Dendritic cell treated with granulocyte-macrophage colony-stimulating factor and Interleukin-4, amounts not matched to agents 40 ng/mL and 50 ng/mL, for 4 days (primary cell): Measurements from ENCODE around the gene CAMK2G.
"Not testable (repeated sequence)": the region's sequence is repeated elsewhere in the genome, so short reads cannot be mapped to it uniquely, and the experiment has no call there.

ENCODE experiments used
- H3K27ac Mint-ChIP-seq: one replicate; pipeline ENCODE4 v1.8.0; 2022; ENCODE audit warnings: mild to moderate bottlenecking, mixed read lengths
- H3K27me3 Mint-ChIP-seq: one replicate; pipeline ENCODE4 v1.8.0; 2022; ENCODE audit warnings: mild to moderate bottlenecking, mixed read lengths
- H3K36me3 Mint-ChIP-seq: one replicate; pipeline ENCODE4 v1.8.0; 2022; ENCODE audit warnings: low read depth, mixed read lengths
- H3K4me1 Mint-ChIP-seq: one replicate; pipeline ENCODE4 v1.8.0; 2022; ENCODE audit warnings: low read depth, mixed read lengths
- H3K4me3 Mint-ChIP-seq: one replicate; pipeline ENCODE4 v1.8.0; 2022; ENCODE audit warnings: mild to moderate bottlenecking, moderate library complexity, mixed read lengths
- H3K9me3 Mint-ChIP-seq: one replicate; pipeline ENCODE4 v1.8.0; 2022; ENCODE audit warnings: mixed read lengths
- intact Hi-C: fragments of 100-400 bp; cut with micrococcal nuclease; formaldehyde crosslinking; loops from one replicate; pipeline ENCODE4 v1.15.0; 2022

CAMK2G gene

DNA sequence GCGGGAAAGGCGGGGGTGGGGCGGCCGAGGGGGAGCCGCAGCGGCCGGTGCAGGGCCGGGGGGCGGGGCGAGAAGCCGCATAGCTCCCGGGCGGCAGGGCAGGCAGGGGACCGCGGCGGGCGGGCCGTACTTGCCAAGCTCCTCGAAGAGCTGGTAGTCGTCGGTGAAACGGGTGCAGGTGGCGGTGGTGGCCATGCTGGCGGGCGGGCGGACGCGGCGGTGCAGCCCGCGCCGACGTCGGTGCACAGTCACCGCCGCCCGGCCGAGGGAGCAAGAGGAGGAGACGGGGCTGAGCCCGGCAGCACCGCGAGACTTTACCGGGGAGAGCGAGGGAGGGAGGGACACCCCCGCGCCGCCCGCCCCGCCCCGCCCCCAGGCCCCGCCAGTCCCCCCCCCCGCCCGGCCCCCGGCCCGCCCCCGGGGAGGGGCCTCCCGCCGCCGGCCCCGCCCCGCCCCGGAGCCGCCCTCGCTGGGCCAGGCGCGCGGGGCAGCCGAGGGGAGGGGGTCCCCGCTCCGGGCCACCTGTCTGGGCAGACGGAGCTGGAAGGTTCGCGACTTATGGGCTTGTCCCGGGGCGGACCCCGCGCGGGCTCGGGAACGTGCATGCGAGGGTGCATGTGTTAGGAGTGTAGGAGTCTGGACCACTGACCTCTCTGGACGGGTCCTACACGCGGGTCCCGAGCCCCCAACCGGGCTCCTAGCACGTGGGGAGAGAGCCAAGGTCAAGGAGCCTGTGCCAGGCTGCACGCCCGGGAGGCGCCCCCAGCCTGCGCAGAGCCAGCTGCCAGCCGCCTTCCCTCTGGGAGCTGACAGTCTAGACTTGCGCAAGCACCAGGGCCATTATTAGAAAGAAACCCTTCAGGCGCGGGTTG is at the start of gene CAMK2G:
Gene CAMK2G (minus strand): TSS at position 289 of the 872 bp plus-strand sequence. CDS start 94 bp downstream, at position 195.
- Mint-ChIP-seq H3K27ac (peak within 1 kb of the TSS; percentile 69), H3K27me3 (peaks cover 1% of the 10 kb centered on the region), H3K4me1 (peaks cover 48% of the 10 kb centered on the region), H3K4me3 (peak within 1 kb of the TSS; percentile 77), H3K9me3 (no peaks in the 10 kb centered on the region), H3K36me3 (peaks cover 34% of the 10 kb centered on the region)
- intact Hi-C loops: loop anchor here (2.0 kb wide), 1 partner anchor 90 kb away; the partner anchor contains the start of gene ZSWIM8

DNA sequence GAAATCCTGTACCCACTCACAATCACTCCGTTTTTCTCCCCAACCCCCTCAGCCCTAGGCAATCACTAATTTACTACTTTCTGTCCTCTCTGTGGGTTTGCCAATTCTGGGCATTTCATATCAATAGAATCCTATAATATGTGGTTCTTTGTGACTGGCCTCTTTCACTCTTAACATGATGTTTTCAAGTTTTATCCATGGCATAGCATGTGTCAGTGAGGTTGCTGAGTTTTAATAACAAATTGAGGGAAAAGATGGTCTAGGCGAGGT is 48.4 kb upstream of the CAMK2G start:
- no peak overlapping the region for H3K4me3 Mint-ChIP-seq
- peaks cover 6% of the 10 kb centered on the region for H3K36me3 Mint-ChIP-seq
- intact Hi-C loops: no loop called here
- no peaks in the 10 kb centered on the region for H3K27me3 Mint-ChIP-seq
- peaks cover 11% of the 10 kb centered on the region for H3K9me3 Mint-ChIP-seq
- no peak overlapping the region for H3K27ac Mint-ChIP-seq
- H3K4me1 Mint-ChIP-seq: peaks cover 37% of the 10 kb centered on the region

DNA sequence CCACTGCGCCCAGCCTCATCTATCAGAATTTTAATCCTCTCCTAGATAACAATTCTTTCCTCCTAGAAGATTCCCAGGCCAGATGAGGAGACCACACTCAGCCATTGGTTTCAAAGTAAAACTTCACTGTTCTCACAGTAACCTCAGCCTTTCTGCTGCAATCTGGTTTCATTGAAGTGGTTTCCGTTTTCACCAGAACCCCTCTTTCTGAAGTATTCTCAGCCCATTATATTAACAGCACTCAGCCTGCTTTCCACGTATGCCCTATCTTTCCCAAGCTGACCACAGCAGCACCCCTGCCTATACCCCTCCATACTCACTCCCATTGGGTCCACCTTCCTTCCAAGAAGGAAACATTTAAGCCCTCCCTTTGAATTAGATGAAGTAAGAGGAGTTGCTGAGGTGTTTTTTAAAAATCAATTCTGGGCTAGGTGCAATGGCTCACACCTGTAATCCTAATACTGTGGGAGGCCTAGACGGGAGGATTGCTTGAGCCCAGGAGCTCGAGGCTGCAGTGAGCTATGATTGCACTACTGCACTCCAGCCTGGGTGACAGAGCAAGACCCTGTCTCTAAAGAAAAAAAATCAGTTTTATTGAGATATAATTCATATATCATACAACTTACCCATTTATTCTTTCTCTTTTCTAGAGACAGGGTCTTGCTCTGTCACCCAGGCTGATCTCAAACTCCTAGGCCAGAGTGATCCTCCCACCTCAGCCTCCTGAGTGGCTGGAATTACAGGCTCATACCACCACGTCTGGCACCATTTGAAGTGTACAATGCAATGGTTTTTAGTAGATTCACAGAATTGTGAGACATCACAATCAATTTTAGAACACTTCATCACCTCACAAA is 47.9 kb upstream of the CAMK2G start:
- Mint-ChIP-seq H3K4me1 (peaks cover 34% of the 10 kb centered on the region), H3K27me3 (no peaks in the 10 kb centered on the region), H3K4me3 (no peak overlapping the region), H3K9me3 (peaks cover 14% of the 10 kb centered on the region), H3K27ac (no peak overlapping the region), H3K36me3 (peaks cover 12% of the 10 kb centered on the region)
- intact Hi-C loops: no loop called here

DNA sequence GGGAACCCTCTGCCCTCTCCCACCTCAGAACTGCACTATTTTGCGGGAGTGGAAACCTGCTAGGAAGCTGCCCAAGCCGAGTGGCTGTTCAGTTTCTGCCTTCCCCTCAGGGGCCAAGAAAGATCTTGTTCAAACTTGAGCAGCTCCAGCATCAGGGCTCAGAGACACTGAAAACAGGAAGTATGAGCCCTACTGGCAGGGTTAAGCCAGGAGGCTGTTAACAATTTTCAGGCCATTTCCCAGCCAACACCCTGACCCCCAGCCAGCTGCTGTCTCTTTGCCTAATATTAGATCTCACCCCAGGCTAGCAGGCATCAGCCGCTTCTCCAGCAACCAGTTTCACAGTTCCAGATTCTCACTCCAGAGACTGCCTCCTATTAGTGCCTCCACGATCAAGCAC is 45.7 kb upstream of the CAMK2G start:
- Mint-ChIP-seq H3K4me3 (no peak overlapping the region), H3K27ac (peak overlapping the region; percentile 93), H3K4me1 (peaks cover 35% of the 10 kb centered on the region), H3K36me3 (peaks cover 33% of the 10 kb centered on the region), H3K27me3 (no peaks in the 10 kb centered on the region), H3K9me3 (peaks cover 14% of the 10 kb centered on the region)
- intact Hi-C loops: no loop called here

DNA sequence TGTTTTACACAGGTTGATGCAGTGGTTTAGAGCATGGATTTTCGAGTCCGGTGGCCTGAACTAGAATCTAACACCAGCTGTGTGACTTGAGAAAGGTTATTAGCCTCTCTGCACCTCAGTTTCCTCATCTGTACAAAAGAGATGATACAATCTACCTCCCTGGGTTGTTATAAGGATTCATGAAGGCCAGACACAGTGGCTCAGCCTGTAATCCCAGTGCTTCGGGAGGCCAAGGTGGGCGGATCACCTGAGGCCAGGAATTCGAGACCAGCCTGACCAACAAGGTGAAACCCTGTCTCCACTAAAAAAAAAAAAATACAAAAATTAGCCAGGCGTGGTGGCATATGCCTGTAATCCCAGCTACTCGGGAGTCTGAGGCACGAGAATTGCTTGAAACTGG is 45.1 kb upstream of the CAMK2G start:
- Mint-ChIP-seq H3K9me3 (peaks cover 14% of the 10 kb centered on the region), H3K4me1 (peaks cover 41% of the 10 kb centered on the region), H3K27ac (peak overlapping the region; percentile 93), H3K36me3 (peaks cover 39% of the 10 kb centered on the region)
- H3K27me3 Mint-ChIP-seq, intact Hi-C loops, H3K4me3 Mint-ChIP-seq: not testable (repeated sequence)

DNA sequence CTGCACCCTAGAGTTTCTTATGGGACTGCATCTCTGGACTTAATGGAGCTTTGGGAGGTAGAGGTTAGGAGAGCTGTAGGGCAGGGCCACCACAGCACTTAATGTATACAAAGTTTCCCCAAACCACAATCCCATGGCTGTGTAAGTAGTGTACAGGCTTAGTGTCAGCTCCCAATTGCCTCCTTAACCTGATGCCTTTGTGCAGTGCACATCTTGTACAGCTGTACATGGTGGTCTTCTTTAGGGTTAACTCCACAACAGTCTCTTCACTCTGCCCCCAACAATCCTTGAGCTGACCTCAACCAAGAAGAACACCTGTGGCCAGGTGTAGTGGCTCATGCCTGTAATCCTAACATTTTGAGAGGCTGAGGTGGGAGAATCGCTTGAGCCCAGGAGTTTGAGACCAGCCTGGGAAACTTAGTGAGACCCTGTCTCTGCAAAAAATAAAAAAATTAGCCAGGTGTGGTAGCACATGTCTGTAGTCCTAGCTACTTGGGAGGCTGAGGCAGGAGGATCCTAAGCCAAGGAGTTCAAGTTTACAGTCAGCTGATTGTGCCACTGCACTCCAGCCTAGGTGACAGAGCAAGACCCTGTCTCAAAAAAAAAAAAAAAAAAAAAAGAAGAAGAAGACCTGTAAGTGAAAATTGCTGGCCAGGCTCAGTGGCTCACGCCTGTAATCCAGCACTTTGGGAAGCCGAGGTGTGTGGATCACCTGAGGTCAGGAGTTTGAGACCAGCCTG is 43.4 kb upstream of the CAMK2G start:
- Mint-ChIP-seq H3K27ac (peak overlapping the region; percentile 93), H3K36me3 (peaks cover 57% of the 10 kb centered on the region), H3K9me3 (peaks cover 14% of the 10 kb centered on the region), H3K27me3 (no peaks in the 10 kb centered on the region), H3K4me1 (peaks cover 58% of the 10 kb centered on the region), H3K4me3 (no peak overlapping the region)
- intact Hi-C loops: no loop called here

DNA sequence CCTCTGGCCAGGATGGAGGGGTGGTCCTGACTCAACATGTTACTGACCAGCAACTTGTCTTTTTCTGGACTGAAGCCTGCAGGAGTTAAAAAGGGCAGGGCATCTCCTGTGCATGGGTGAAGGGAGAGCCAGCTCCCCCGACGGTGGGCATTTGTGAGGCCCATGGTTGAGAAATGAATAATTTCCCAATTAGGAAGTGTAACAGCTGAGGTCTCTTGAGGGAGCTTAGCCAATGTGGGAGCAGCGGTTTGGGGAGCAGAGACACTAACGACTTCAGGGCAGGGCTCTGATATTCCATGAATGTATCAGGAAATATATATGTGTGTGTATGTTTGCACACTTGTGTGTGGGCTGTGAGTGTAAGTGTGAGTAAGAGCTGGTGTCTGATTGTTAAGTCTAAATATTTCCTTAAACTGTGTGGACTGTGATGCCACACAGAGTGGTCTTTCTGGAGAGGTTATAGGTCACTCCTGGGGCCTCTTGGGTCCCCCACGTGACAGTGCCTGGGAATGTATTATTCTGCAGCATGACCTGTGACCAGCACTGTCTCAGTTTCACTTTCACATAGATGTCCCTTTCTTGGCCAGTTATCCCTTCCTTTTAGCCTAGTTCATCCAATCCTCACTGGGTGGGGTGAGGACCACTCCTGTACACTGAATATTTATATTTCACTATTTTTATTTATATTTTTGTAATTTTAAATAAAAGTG is 42.6 kb upstream of the CAMK2G start:
- Mint-ChIP-seq H3K27me3 (no peaks in the 10 kb centered on the region), H3K4me1 (peaks cover 60% of the 10 kb centered on the region)
- intact Hi-C loops: no loop called here

DNA sequence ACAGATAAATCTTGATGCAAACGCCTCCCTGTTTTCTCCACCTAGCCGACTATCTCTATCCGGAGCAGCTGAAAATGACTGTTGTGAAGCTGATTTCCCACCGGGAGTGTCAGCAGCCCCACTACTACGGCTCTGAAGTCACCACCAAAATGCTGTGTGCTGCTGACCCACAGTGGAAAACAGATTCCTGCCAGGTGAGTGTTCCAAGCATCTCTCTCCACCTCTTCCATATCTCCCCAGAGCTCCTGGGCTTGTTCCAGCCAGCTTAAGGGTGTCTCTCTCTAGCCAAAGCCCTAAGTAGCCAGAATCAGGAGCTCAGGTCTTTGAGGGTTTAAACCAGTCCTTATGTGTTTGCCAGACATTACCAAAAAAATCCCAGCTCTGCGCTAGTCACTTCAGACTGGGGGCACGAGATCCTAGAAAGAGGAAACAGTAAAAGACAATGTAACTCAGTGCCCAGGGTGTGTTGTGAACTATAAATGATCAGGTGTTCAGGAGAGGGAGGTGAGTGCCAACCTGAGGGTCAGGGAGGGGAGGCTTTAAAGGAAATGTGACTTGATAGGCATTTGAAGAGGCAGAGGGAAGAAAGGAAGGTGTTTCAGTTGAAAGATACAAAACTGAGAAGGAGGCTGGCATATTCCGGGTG is 41.0 kb upstream of the CAMK2G start:
- Mint-ChIP-seq H3K36me3 (peaks cover 78% of the 10 kb centered on the region), H3K27ac (peak overlapping the region; percentile 93)

More for the DNA sequence above, 42.6 kb upstream of the CAMK2G start:
- Mint-ChIP-seq H3K4me3 (peak overlapping the region; percentile 93), H3K27ac (peak overlapping the region; percentile 93), H3K36me3 (peaks cover 65% of the 10 kb centered on the region), H3K9me3 (peaks cover 14% of the 10 kb centered on the region)

DNA sequence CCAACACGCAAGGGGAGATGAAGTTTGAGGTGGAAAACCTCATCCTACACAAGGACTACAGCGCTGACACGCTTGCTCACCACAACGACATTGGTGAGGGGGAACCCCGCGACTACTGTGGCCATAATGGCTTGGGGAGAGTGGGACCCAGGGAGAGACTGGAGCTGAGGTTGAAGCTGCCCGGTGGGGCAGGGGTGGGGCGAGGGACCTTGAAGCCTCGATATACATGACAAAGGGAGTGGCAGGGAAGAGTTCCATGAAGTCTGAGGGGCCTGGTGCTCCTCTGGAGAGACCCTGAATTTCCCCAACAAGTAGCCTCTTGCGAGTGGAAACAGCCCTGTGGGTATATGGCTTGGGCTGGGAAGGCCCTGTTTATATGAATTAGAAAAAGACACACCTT is 39.7 kb upstream of the CAMK2G start:
- H3K27me3 Mint-ChIP-seq: no peaks in the 10 kb centered on the region
- H3K36me3 Mint-ChIP-seq: peaks cover 81% of the 10 kb centered on the region
- peaks cover 65% of the 10 kb centered on the region for H3K4me1 Mint-ChIP-seq
- H3K4me3 Mint-ChIP-seq: peak overlapping the region; percentile 93
- H3K27ac Mint-ChIP-seq: peak overlapping the region; percentile 93
- peaks cover 14% of the 10 kb centered on the region for H3K9me3 Mint-ChIP-seq
- intact Hi-C loops: no loop called here

More for the DNA sequence above, 41.0 kb upstream of the CAMK2G start:
- Mint-ChIP-seq H3K4me1 (peaks cover 63% of the 10 kb centered on the region), H3K27me3 (no peaks in the 10 kb centered on the region), H3K4me3 (peak overlapping the region; percentile 93), H3K9me3 (peaks cover 14% of the 10 kb centered on the region)
- intact Hi-C loops: no loop called here

DNA sequence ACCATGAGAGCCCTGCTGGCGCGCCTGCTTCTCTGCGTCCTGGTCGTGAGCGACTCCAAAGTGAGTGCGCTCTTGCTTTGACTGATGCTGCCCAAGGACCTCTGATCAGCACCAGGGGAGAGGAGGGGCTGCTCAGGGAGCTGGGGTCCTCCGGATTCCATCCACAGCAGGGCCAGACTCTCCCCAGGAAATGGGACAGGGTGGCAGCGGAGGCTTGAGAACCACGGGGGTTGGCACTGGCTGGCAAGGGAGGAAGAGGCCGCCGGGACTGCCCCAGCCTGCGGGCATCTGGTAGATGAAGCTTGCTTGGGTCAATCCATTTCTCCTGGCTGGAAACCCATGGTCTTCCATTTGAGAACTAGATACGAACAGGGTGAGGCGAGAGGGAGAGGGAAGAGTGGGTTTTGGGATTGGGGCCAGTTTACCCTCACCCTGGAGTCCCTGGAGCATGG is 37.2 kb upstream of the CAMK2G start:
- intact Hi-C loops: loop anchor here (1.0 kb wide), 1 partner anchor 23 kb away; no protein-coding TSS in a partner anchor
- Mint-ChIP-seq H3K4me1 (peaks cover 79% of the 10 kb centered on the region), H3K9me3 (no peaks in the 10 kb centered on the region), H3K27ac (peak overlapping the region; percentile 93), H3K27me3 (no peaks in the 10 kb centered on the region), H3K36me3 (peaks cover 63% of the 10 kb centered on the region), H3K4me3 (peak overlapping the region; percentile 93)

DNA sequence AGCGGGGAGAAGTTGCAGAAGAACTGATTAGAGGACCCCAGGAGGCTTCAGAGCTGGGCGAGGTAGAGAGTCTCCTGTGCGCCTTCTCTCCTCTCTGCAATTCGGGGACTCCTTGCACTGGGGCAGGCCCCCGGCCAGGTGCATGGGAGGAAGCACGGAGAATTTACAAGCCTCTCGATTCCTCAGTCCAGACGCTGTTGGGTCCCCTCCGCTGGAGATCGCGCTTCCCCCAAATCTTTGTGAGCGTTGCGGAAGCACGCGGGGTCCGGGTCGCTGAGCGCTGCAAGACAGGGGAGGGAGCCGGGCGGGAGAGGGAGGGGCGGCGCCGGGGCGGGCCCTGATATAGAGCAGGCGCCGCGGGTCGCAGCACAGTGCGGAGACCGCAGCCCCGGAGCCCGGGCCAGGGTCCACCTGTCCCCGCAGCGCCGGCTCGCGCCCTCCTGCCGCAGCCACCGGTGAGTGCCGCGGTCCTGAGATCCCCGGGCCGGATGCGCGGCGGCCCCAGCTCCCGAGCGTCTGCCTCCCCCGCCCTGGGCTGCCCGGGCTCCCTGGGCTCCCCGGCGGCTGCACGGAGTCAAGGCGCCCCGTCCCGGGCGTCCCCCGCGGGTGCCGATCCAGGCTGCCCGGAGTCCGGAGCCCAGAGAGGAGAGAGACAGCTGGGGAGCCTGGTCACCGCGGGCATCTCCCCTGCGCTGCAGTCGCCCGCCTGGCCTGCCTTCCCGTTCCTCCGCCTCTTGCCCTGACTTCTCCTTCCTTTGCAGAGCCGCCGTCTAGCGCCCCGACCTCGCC is 36.6 kb upstream of the CAMK2G start, which contains the start of gene PLAU:
Gene PLAU (plus strand): TSS at position 369 of the 789 bp plus-strand sequence. CDS start 424 bp downstream, outside the sequence.
- peak within 1 kb of the TSS; percentile 93 for H3K27ac Mint-ChIP-seq
- H3K4me1 Mint-ChIP-seq: peaks cover 79% of the 10 kb centered on the region
- peaks cover 57% of the 10 kb centered on the region for H3K36me3 Mint-ChIP-seq
- no peaks in the 10 kb centered on the region for H3K27me3 Mint-ChIP-seq
- intact Hi-C loops: loop anchor here (1.0 kb wide), 1 partner anchor 23 kb away; no protein-coding TSS in a partner anchor
- H3K4me3 Mint-ChIP-seq: peak within 1 kb of the TSS; percentile 93
- H3K9me3 Mint-ChIP-seq: no peaks in the 10 kb centered on the region

DNA sequence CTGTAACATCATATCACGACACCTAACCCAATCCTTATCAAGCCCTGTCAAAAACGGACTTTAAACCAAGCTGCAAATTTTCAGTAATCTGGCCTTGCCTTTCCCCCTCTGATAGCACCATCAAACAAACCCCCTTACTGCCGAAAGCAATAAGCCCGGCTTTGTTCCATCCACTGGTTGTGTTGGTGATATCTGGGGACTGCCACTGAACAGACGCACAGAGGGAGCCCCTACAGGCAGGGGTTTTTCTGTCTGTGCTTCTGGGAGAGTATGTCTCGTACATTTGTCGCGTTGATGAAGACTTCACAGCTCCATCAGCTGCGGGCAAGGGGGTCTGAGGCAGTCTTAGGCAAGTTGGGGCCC is 36.0 kb upstream of the CAMK2G start:
- intact Hi-C loops: no loop called here
- no peaks in the 10 kb centered on the region for H3K9me3 Mint-ChIP-seq
- H3K36me3 Mint-ChIP-seq: peaks cover 51% of the 10 kb centered on the region
- H3K27ac Mint-ChIP-seq: peak overlapping the region; percentile 93
- H3K4me1 Mint-ChIP-seq: peaks cover 79% of the 10 kb centered on the region
- H3K27me3 Mint-ChIP-seq: no peaks in the 10 kb centered on the region
- peak overlapping the region; percentile 93 for H3K4me3 Mint-ChIP-seq
